ENCODE results near the gene RALGPS1. TPM values are rescaled to one million over a fixed set of nuclear protein-coding genes. Genes with fewer than 3 reads are reported as not detected.
"Not testable (repeated sequence)": the region's sequence is repeated elsewhere in the genome, so short reads cannot be mapped to it uniquely, and the experiment has no call there.

The RALGPS1 gene
- total RNA-seq, 2 experiments from 2014 or later: 1.9 to 2.2 TPM

GRCh38 chr9:127142931-127143464, 228.4 kb downstream of the RALGPS1 start:
- DNase-seq (no peak), ATAC-seq (no peak)
- H3K9me3 Mint-ChIP-seq: peaks cover 3% of the 10 kb centered on the region
- no peaks in the 10 kb centered on the region for H3K4me1 Mint-ChIP-seq (ENCODE audit: low read depth)
- H3K27ac Mint-ChIP-seq: no peak overlapping the region
- H3K36me3 Mint-ChIP-seq (ENCODE audit: low read depth): peaks cover 2% of the 10 kb centered on the region
- intact Hi-C loops (cut with micrococcal nuclease): no loop called here
- TF ChIP-seq, protein P1, sequence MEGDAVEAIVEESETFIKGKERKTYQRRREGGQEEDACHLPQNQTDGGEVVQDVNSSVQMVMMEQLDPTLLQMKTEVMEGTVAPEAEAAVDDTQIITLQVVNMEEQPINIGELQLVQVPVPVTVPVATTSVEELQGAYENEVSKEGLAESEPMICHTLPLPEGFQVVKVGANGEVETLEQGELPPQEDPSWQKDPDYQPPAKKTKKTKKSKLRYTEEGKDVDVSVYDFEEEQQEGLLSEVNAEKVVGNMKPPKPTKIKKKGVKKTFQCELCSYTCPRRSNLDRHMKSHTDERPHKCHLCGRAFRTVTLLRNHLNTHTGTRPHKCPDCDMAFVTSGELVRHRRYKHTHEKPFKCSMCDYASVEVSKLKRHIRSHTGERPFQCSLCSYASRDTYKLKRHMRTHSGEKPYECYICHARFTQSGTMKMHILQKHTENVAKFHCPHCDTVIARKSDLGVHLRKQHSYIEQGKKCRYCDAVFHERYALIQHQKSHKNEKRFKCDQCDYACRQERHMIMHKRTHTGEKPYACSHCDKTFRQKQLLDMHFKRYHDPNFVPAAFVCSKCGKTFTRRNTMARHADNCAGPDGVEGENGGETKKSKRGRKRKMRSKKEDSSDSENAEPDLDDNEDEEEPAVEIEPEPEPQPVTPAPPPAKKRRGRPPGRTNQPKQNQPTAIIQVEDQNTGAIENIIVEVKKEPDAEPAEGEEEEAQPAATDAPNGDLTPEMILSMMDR (IDR thresholded peaks at IDR 0.05): no peak
- ChIA-PET POLR2A (no interaction called here), CTCF (interaction anchor here (1.3 kb wide), 1 partner anchor 202 kb away, joined by 7 read pairs; no protein-coding TSS in a partner anchor)
- H3K27me3 Mint-ChIP-seq: no peaks in the 10 kb centered on the region
- H3K4me3 Mint-ChIP-seq: no peak overlapping the region

- TF ChIP-seq, protein P1 (IDR thresholded peaks at IDR 0.05): no peak
- Mint-ChIP-seq H3K4me1 (ENCODE audit: low read depth) (no peaks in the 10 kb centered on the region), H3K4me3 (no peak overlapping the region), H3K36me3 (ENCODE audit: low read depth) (peaks cover 2% of the 10 kb centered on the region), H3K27ac (no peak overlapping the region), H3K27me3 (no peaks in the 10 kb centered on the region), H3K9me3 (peaks cover 3% of the 10 kb centered on the region)
- ChIA-PET POLR2A (interaction anchor here (0.6 kb wide), 1 partner anchor 216 kb away, joined by 3 read pairs; no protein-coding TSS in a partner anchor), CTCF (interaction anchor here (0.6 kb wide), 1 partner anchor 487 kb away, joined by 3 read pairs; no protein-coding TSS in a partner anchor)
- DNase-seq (no peak), ATAC-seq (no peak)
- intact Hi-C loops (cut with micrococcal nuclease): no loop called here
Observed at GRCh38 chr9:127143920-127144465, 229.4 kb downstream of the RALGPS1 start.

DNA sequence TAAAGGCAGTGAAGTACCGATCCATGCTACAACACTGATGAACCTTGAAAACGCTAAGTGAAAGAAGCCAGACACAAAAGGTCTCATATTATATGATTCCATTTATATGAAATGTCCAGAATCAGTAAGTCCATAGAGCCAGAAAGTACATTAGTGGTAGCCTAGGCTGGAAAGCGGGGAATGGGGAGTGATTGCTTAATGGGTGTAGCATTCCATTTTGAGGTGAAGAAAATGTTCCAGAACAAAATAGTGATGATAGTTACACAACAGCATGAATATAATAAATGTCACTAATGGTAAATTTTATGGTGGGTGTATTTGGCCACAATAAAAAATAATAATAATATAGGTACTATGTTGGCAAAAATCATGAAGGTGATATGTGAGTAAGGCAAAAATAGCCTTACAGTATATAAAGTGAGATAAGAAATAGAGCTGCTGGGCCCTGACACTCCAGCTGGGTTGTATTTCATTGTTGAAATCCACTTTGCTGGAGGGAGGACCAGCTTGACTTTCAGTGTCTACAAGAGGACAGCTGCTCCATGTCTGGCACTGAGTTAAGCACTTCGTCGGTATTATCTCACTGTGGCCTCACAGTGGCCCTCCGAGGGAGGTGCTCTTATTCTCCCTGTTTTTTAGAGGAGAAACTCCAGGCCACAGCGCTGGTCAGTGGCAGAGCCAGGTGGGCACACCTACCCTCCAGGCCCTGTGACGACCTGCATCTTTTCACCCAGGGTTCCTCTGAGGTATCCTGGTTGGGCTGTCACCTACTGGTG, 230.3 kb downstream of the RALGPS1 start:
- POLR2A ChIA-PET: no interaction called here
- H3K27me3 Mint-ChIP-seq: no peaks in the 10 kb centered on the region
- peaks cover 2% of the 10 kb centered on the region for H3K36me3 Mint-ChIP-seq (ENCODE audit: low read depth)
- DNase-seq (no peak), ATAC-seq (no peak)
- H3K27ac Mint-ChIP-seq: no peak overlapping the region
- TF ChIP-seq, protein P1 (IDR thresholded peaks at IDR 0.05): no peak
- no peaks in the 10 kb centered on the region for H3K4me1 Mint-ChIP-seq (ENCODE audit: low read depth)
- peaks cover 3% of the 10 kb centered on the region for H3K9me3 Mint-ChIP-seq
- intact Hi-C loops (cut with micrococcal nuclease): no loop called here
- no peak overlapping the region for H3K4me3 Mint-ChIP-seq
- CTCF ChIA-PET: no interaction called here

DNA sequence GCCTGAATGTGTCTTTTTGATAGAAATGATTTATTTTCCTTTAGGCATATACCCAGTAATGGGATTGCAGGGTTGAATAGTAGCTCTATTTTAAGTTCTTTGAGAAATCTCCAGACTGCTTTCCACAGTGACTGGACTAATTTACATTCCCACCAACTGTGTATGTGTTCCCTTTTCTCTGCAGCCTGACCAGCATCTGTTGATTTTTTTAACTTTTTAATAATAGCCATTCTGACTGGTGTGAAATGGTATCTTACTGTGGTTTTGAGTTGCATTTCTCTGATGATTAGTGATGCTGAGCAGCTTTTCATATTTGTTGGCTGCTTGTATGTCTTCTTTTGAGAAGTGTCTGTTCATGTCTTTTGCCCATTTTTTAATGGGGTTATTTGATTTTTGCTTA, 232.3 kb downstream of the RALGPS1 start:
- H3K4me1 Mint-ChIP-seq (ENCODE audit: low read depth); H3K27me3 Mint-ChIP-seq; POLR2A ChIA-PET; DNase-seq; H3K9me3 Mint-ChIP-seq; H3K36me3 Mint-ChIP-seq (ENCODE audit: low read depth); H3K4me3 Mint-ChIP-seq; H3K27ac Mint-ChIP-seq; intact Hi-C loops (cut with micrococcal nuclease); ATAC-seq: not testable (repeated sequence)
- CTCF ChIA-PET: interaction anchor here (1.4 to 1.8 kb wide), 2 partner anchors 52 to 182 kb away, joined by 4 read pairs; no protein-coding TSS in a partner anchor

GRCh38 chr9:127147251-127147650, 232.7 kb downstream of the RALGPS1 start:
- H3K4me3 Mint-ChIP-seq: no peak overlapping the region
- TF ChIP-seq, protein P1 (IDR thresholded peaks at IDR 0.05): no peak
- H3K9me3 Mint-ChIP-seq: peaks cover 3% of the 10 kb centered on the region
- H3K27ac Mint-ChIP-seq: no peak overlapping the region
- H3K27me3 Mint-ChIP-seq: no peaks in the 10 kb centered on the region
- DNase-seq (no peak), ATAC-seq (no peak)
- ChIA-PET POLR2A (no interaction called here), CTCF (interaction anchor here (1.4 to 1.8 kb wide), 2 partner anchors 52 to 182 kb away, joined by 4 read pairs; no protein-coding TSS in a partner anchor)
- intact Hi-C loops (cut with micrococcal nuclease): no loop called here
- peaks cover 2% of the 10 kb centered on the region for H3K36me3 Mint-ChIP-seq (ENCODE audit: low read depth)
- no peaks in the 10 kb centered on the region for H3K4me1 Mint-ChIP-seq (ENCODE audit: low read depth)
